Tongue (tissue), 2 donors: ENCODE data around the gene UBR1. TPM values are rescaled to one million over a fixed set of nuclear protein-coding genes. Genes with fewer than 3 reads are reported as not detected.

Source experiments
- DNase-seq: peaks from one replicate; pipeline ENCODE4 v3.0.0-alpha.2; 2015
- total RNA-seq: library from RNA; depleted of rRNA; stranded (reverse); fragments of >200 nt; gene quantifications from one replicate; pipeline ENCODE4 v1.2.3, GENCODE V29; 2014

UBR1 gene
- total RNA-seq, 1 donor from 2014 or later: 32.4 TPM

GRCh38 chr15:43106486-43106829, 620 bp upstream of the UBR1 start:
- DNase-seq: no peak

GRCh38 chr15:43105077-43105736, 631 bp downstream of the UBR1 start:
- DNase-seq: no peak

GRCh38 chr15:43104426-43104825, 1.4 kb downstream of the UBR1 start:
- DNase-seq: no peak

GRCh38 chr15:43103907-43104306, 1.9 kb downstream of the UBR1 start:
- DNase-seq: no peak

GRCh38 chr15:43102187-43102586, 3.7 kb downstream of the UBR1 start:
- DNase-seq: no peak

- DNase-seq: no peak
Measured at GRCh38 chr15:43100971-43101370, 4.9 kb downstream of the UBR1 start.

GRCh38 chr15:43099105-43099845, 6.6 kb downstream of the UBR1 start:
- DNase-seq: no peak

- DNase-seq: no peak
Measured at GRCh38 chr15:43096411-43096810, 9.4 kb downstream of the UBR1 start.

- DNase-seq: no peak
Measured at GRCh38 chr15:43095708-43096347, 10.0 kb downstream of the UBR1 start.

- DNase-seq: no peak
Measured at GRCh38 chr15:43095243-43095642, 10.6 kb downstream of the UBR1 start.

- DNase-seq: no peak
Measured at GRCh38 chr15:43094416-43095030, 11.3 kb downstream of the UBR1 start.

- DNase-seq: no peak
Measured at GRCh38 chr15:43093026-43093425, 12.8 kb downstream of the UBR1 start.

GRCh38 chr15:43091859-43092258, 14.0 kb downstream of the UBR1 start:
- no peak for DNase-seq

GRCh38 chr15:43086551-43086950, 19.3 kb downstream of the UBR1 start:
- DNase-seq: no peak

- no peak for DNase-seq
Measured at GRCh38 chr15:43085921-43086320, 19.9 kb downstream of the UBR1 start.

- DNase-seq: no peak
Measured at GRCh38 chr15:43082509-43082908, 23.3 kb downstream of the UBR1 start.

- DNase-seq: no peak
Measured at GRCh38 chr15:43081283-43081682, 24.6 kb downstream of the UBR1 start.

GRCh38 chr15:43071451-43071850, 34.4 kb downstream of the UBR1 start:
- DNase-seq: no peak

GRCh38 chr15:43070893-43071292, 34.9 kb downstream of the UBR1 start:
- no peak for DNase-seq

- DNase-seq: no peak
Measured at GRCh38 chr15:43070249-43070648, 35.6 kb downstream of the UBR1 start.

GRCh38 chr15:43067717-43068461, 37.9 kb downstream of the UBR1 start:
- peak; percentile 18 for DNase-seq

GRCh38 chr15:43056696-43057095, 49.1 kb downstream of the UBR1 start:
- peak; percentile 5 for DNase-seq
